Stimulated activated CD4-positive, alpha-beta T cell treated with anti-CD3 and anti-CD28 coated beads, Interleukin-15, amount 100 ng/mL, for 48 hours (primary cell): Measurements from ENCODE around the gene BBS1.
"Not testable (repeated sequence)": the region's sequence is repeated elsewhere in the genome, so short reads cannot be mapped to it uniquely, and the experiment has no call there.

Experiments used
- DNase-seq, 2 donors: peaks; one replicate each; pipeline ENCODE4 v3.0.0-alpha.2; 2020; ENCODE audit warnings: low read depth in 2 of 2

The BBS1 gene

GRCh38 chr11:66570850-66571180, 60.4 kb downstream of the BBS1 start:
- no peak for DNase-seq

GRCh38 chr11:66579017-66579606, 68.7 kb downstream of the BBS1 start:
- peak; percentile 67 to 83 for DNase-seq

- no peak for DNase-seq
Measured at GRCh38 chr11:66580803-66581202, 70.4 kb downstream of the BBS1 start.

- DNase-seq, result no peak
Measured at GRCh38 chr11:66581261-66581660, 70.8 kb downstream of the BBS1 start.

GRCh38 chr11:66582565-66583147, 72.2 kb downstream of the BBS1 start:
- DNase-seq, result not testable (repeated sequence)
